H1 (cell line): Measurements from ENCODE around the gene UBXN1.

ENCODE experiments used
- CHD1 ChIP-seq: IDR thresholded peaks from 2 replicates; pipeline ENCODE4 v1.6.1; 2012; ENCODE audit warnings: low read depth, low read length, improper control_type of control experiment
- CTBP2 ChIP-seq: IDR thresholded peaks from 2 replicates; pipeline ENCODE4 v1.7.0; 2011; ENCODE audit warnings: borderline replicate concordance, mild to moderate bottlenecking, moderate library complexity, mixed read lengths, low read length; ENCODE audit not compliant: insufficient read depth, insufficient read length
- GTF2F1 ChIP-seq: IDR thresholded peaks from 2 replicates; pipeline ENCODE4 v1.6.1; 2012; ENCODE audit warnings: low read depth, low read length, improper control_type of control experiment, borderline replicate concordance
- HDAC2 ChIP-seq, 2 experiments: fragments of 300-600 bp in 1 of 2; sonication (generic) in 1 of 2; IDR thresholded peaks; 2 replicates each; pipeline ENCODE4 v1.6.1; 2011 to 2012; ENCODE audit warnings: low read depth in 2 of 2, low read length in 2 of 2, mild to moderate bottlenecking in 2 of 2, moderate library complexity in 2 of 2, borderline replicate concordance in 1 of 2, inconsistent platforms in 1 of 2
- HDAC6 ChIP-seq: IDR thresholded peaks from one replicate; pipeline ENCODE4 v1.7.1; 2012; ENCODE audit warnings: low read depth, mild to moderate bottlenecking, inconsistent platforms, low read length, moderate library complexity
- PHF8 ChIP-seq: fragments of 200-600 bp; sonication (generic); conservative IDR thresholded peaks from 2 replicates; pipeline ENCODE4 v1.7.1; 2012; ENCODE audit warnings: low read depth, mild to moderate bottlenecking, inconsistent platforms, low read length, moderate library complexity
- POLR2A ChIP-seq, 2 experiments: IDR thresholded peaks; 1 replicate in 1 of 2; 2 replicates in 1 of 2; pipeline ENCODE4 v1.6.1; 2011; ENCODE audit warnings: low read depth in 2 of 2, low read length in 2 of 2, mild to moderate bottlenecking in 2 of 2; ENCODE audit errors: control extremely low read depth in 1 of 2
- POLR2AphosphoS5 ChIP-seq: IDR thresholded peaks from 2 replicates; pipeline ENCODE4 v1.6.1; 2011; ENCODE audit warnings: low read depth, low read length
- RXRA ChIP-seq: IDR thresholded peaks from 2 replicates; pipeline ENCODE4 v1.6.1; 2011; ENCODE audit warnings: low read depth, mild to moderate bottlenecking, low read length, moderate library complexity; ENCODE audit not compliant: insufficient read depth
- TBP ChIP-seq: IDR thresholded peaks from 2 replicates; pipeline ENCODE4 v1.6.1; 2011; ENCODE audit warnings: low read depth, low read length, improper control_type of control experiment

DNA sequence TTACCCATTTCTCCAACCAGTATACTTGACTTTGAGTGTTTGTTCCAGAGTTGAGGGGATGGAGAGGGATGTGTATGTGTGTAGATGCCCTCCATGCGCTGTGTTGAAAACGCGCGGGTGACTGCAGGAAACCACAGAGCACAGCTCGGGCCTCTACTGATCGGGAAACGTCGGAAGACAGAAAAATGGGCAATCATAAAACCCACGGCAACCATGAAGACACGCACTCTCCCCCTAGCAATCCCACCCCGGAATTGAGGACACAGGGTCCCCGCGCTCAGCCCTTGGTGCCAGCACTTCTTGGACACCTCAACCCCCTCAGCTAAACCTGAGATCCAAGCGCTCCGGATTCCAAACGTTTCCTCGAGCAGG is 7.7 kb downstream of the UBXN1 start:
- no peak for TF ChIP-seq TBP
- no peak for TF ChIP-seq HDAC2 (IDR thresholded peaks at IDR 0.05; ENCODE audit: borderline replicate concordance in 1 of 2, low read depth in 2 of 2, low read length in 2 of 2)
- no peak for TF ChIP-seq CTBP2
- no peak for TF ChIP-seq CHD1
- peak; percentile 84 for TF ChIP-seq POLR2AphosphoS5
- peak; percentile 14; the same call in 1 of the 2 replicates for TF ChIP-seq GTF2F1
- no peak for TF ChIP-seq HDAC6
- TF ChIP-seq PHF8 = peak; percentile 16; the same call in 1 of the 2 replicates
- TF ChIP-seq POLR2A (IDR thresholded peaks at IDR 0.05; ENCODE audit: control extremely low read depth in 1 of 2, low read depth in 2 of 2, low read length in 2 of 2) = peak in 1 of 2 experiments; percentile 74; a peak in 1 of 3 replicates
- TF ChIP-seq RXRA = no peak
